Gastrocnemius medialis (tissue), 4 donors: ENCODE results near the gene SLC16A10. TPM values are rescaled to one million over a fixed set of nuclear protein-coding genes. Genes with fewer than 3 reads are reported as not detected.

Source experiments
- ATAC-seq, 2 donors: fragments of 150-250 bp; one replicate each; pipeline ENCODE4 v1.9.1; 2016
- DNase-seq, 2 donors: peaks; one replicate each; pipeline ENCODE4 v3.0.0-alpha.2; 2019
- H3K27ac ChIP-seq, 4 donors: fragments of 200-600 bp; sonication (generic); 1 replicate in 1 of 4; 2 replicates in 3 of 4; pipeline ENCODE4 v1.5.1; 2016 to 2018; ENCODE audit warnings: mild to moderate bottlenecking in 2 of 4, moderate library complexity in 1 of 4
- H3K27me3 ChIP-seq, 3 donors: fragments of 200-600 bp; sonication (generic) in 2 of 3; 1 replicate in 1 of 3; 2 replicates in 2 of 3; pipeline versions ENCODE4 v1.5.1 to v1.6.0; 2016 to 2019; ENCODE audit warnings: mild to moderate bottlenecking in 1 of 3, moderate library complexity in 1 of 3
- H3K36me3 ChIP-seq, 2 donors: fragments of 200-600 bp; sonication (generic) in 1 of 2; one replicate each; pipeline ENCODE4 v1.5.1; 2017 to 2018
- H3K4me1 ChIP-seq, 2 donors: fragments of 200-600 bp; sonication (generic) in 1 of 2; one replicate each; pipeline ENCODE4 v1.5.1; 2016 to 2017; ENCODE audit warnings: mild to moderate bottlenecking in 2 of 2
- H3K4me3 ChIP-seq, 4 donors: fragments of 200-600 bp; sonication (generic) in 3 of 4; 1 replicate in 1 of 4; 2 replicates in 3 of 4; pipeline ENCODE4 v1.5.1; 2016 to 2019; ENCODE audit warnings: mild to moderate bottlenecking in 2 of 4
- H3K9me3 ChIP-seq, 3 donors: fragments of 200-600 bp; sonication (generic) in 2 of 3; 1 replicate in 1 of 3; 2 replicates in 2 of 3; pipeline ENCODE4 v1.5.1; 2016 to 2019
- CTCF ChIP-seq, 5 experiments: fragments of 450-650 bp in 3 of 5; fragments of 200-600 bp in 2 of 5; sonication (generic) in 2 of 5; IDR thresholded peaks in 4 of 5; conservative IDR thresholded peaks in 1 of 5; 1 replicate in 4 of 5; 2 replicates in 1 of 5; pipeline ENCODE4 v1.5.1; 2016 to 2019; ENCODE audit warnings: antibody characterized with exemption in 5 of 5, mild to moderate bottlenecking in 3 of 5, moderate library complexity in 3 of 5
- POLR2A ChIP-seq, 2 donors: fragments of 450-650 bp; IDR thresholded peaks; one replicate each; pipeline ENCODE4 v1.6.1; 2017; ENCODE audit warnings: antibody characterized with exemption in 2 of 2, mild to moderate bottlenecking in 2 of 2, moderate library complexity in 2 of 2
- in situ Hi-C, 4 donors: fragments of 200-750 bp; cut with MboI; loops; one replicate each; pipeline versions ENCODE4 v1.15.0 to v1.8.0; 2017; ENCODE audit warnings: low sequenced_read_pairs in 4 of 4
- intact Hi-C: fragments of 100-400 bp; cut with DNase I; formaldehyde crosslinking; loops from one replicate; pipeline ENCODE4 v1.15.1; 2023; ENCODE audit warnings: low total_unique reads
- total RNA-seq, 4 donors: library from RNA; depleted of rRNA; stranded (reverse); fragments of >200 nt; gene quantifications; one replicate each; pipeline versions ENCODE4 v1.1.0 to v1.2.3, GENCODE V29; 2016

SLC16A10 gene
- total RNA-seq, 4 donors from 2014 or later, result 81.5 to 167 (median 144) TPM

- Histone ChIP-seq H3K4me1 (peaks cover 12 to 15% of the 10 kb centered on the region in 2 donors), H3K27ac (no peak overlapping the region), H3K4me3 (no peak overlapping the region), H3K27me3 (no peaks in the 10 kb centered on the region), H3K36me3 (peaks cover 5 to 44% of the 10 kb centered on the region in 2 donors), H3K9me3 (peaks cover 0 to 6% (median 2%) of the 10 kb centered on the region in 3 donors)
- DNase-seq (no peak), ATAC-seq (no peak)
- TF ChIP-seq CTCF (IDR thresholded peaks at IDR 0.05 in 4 of 5, conservative IDR thresholded peaks at IDR 0.05 in 1 of 5) (no peak), POLR2A (IDR thresholded peaks at IDR 0.05) (no peak)
- intact Hi-C loops, result no loop called here
- in situ Hi-C loops, result loop anchor here in 3 of 4 donors (25.0 kb wide), 2 partner anchors 367 to 792 kb away; partner anchors contain the start of gene CCN6 (in 1 of the 3)
Measured at GRCh38 chr6:111270121-111270520, 182.8 kb downstream of the SLC16A10 start.

- TF ChIP-seq POLR2A (IDR thresholded peaks at IDR 0.05) (no peak), CTCF (IDR thresholded peaks at IDR 0.05 in 4 of 5, conservative IDR thresholded peaks at IDR 0.05 in 1 of 5) (no peak)
- Histone ChIP-seq H3K27me3 (no peaks in the 10 kb centered on the region), H3K4me1 (peaks cover 0 to 4% of the 10 kb centered on the region in 2 donors), H3K4me3 (no peak overlapping the region), H3K27ac (no peak overlapping the region), H3K9me3 (peaks cover 0 to 8% (median 2%) of the 10 kb centered on the region in 3 donors), H3K36me3 (peaks cover 10 to 64% of the 10 kb centered on the region in 2 donors)
- intact Hi-C loops, result no loop called here
- in situ Hi-C loops, result loop anchor here in 3 of 4 donors (25.0 kb wide), 2 partner anchors 363 to 788 kb away; partner anchors contain the start of gene CCN6 (in 1 of the 3)
- ATAC-seq (no peak), DNase-seq (no peak)
Measured at GRCh38 chr6:111274593-111275217, 187.4 kb downstream of the SLC16A10 start.

GRCh38 chr6:111276335-111276734 lies 189.0 kb downstream of the SLC16A10 start:
- in situ Hi-C loops, result no loop called here
- no peak overlapping the region for H3K4me3 ChIP-seq

GRCh38 chr6:111276736-111277135 lies 189.4 kb downstream of the SLC16A10 start:
- Histone ChIP-seq H3K9me3 (peaks cover 0 to 8% (median 2%) of the 10 kb centered on the region in 3 donors), H3K36me3 (peaks cover 10 to 57% of the 10 kb centered on the region in 2 donors), H3K27me3 (no peaks in the 10 kb centered on the region), H3K4me3 (no peak overlapping the region), H3K27ac (no peak overlapping the region), H3K4me1 (peaks cover 0 to 4% of the 10 kb centered on the region in 2 donors)
- ATAC-seq, result no peak
- in situ Hi-C loops, result no loop called here
- TF ChIP-seq CTCF (IDR thresholded peaks at IDR 0.05 in 4 of 5, conservative IDR thresholded peaks at IDR 0.05 in 1 of 5), result no peak
- TF ChIP-seq POLR2A (IDR thresholded peaks at IDR 0.05), result no peak
- intact Hi-C loops, result no loop called here
- DNase-seq, result no peak

More at GRCh38 chr6:111276335-111276734, 189.0 kb downstream of the SLC16A10 start:
- H3K27me3 ChIP-seq, result no peaks in the 10 kb centered on the region
- H3K9me3 ChIP-seq, result peaks cover 0 to 8% (median 2%) of the 10 kb centered on the region in 3 donors
- H3K4me1 ChIP-seq, result peaks cover 0 to 4% of the 10 kb centered on the region in 2 donors
- peaks cover 10 to 57% of the 10 kb centered on the region in 2 donors for H3K36me3 ChIP-seq
- DNase-seq, result no peak
- TF ChIP-seq POLR2A (IDR thresholded peaks at IDR 0.05), result no peak
- ATAC-seq, result no peak
- H3K27ac ChIP-seq, result no peak overlapping the region
- intact Hi-C loops, result no loop called here

- H3K4me3 ChIP-seq, result no peak overlapping the region
- no peak for ATAC-seq
- TF ChIP-seq CTCF (IDR thresholded peaks at IDR 0.05 in 4 of 5, conservative IDR thresholded peaks at IDR 0.05 in 1 of 5) (no peak), POLR2A (IDR thresholded peaks at IDR 0.05) (no peak)
- intact Hi-C loops, result no loop called here
- H3K27me3 ChIP-seq, result no peaks in the 10 kb centered on the region
- in situ Hi-C loops, result no loop called here
- H3K36me3 ChIP-seq, result peaks cover 10 to 57% of the 10 kb centered on the region in 2 donors
- H3K9me3 ChIP-seq, result peaks cover 0 to 8% (median 2%) of the 10 kb centered on the region in 3 donors
- DNase-seq, result no peak
- H3K27ac ChIP-seq, result no peak overlapping the region
- peaks cover 0 to 4% of the 10 kb centered on the region in 2 donors for H3K4me1 ChIP-seq
Measured at GRCh38 chr6:111277819-111278218, 190.5 kb downstream of the SLC16A10 start.
